HepG2 (cell line): ENCODE results near the gene MFSD6. TPM values are rescaled to one million over a fixed set of nuclear protein-coding genes. Genes with fewer than 3 reads are reported as not detected.

Experiments
- ATAC-seq: fragments of 200-7000 bp; cut with Tn5 transposase; 3 replicates; pipeline ENCODE4 v1.9.1; 2020; ENCODE audit warnings: mild to moderate bottlenecking, moderate library complexity
- BruUV-seq: library from RNA; stranded (reverse); fragments of 400-500 nt; replicated peaks from 2 replicates; lab custom pipeline; 2021; lab: Mats Ljungman, UMichigan
- CTCF ChIA-PET: fragments of 300-600 bp; formaldehyde crosslinking; extraction: SDS; loops from one replicate; lab custom pipeline; 2021; ENCODE audit warnings: low total read pairs, inconsistent platforms, low intra/inter-chr PET ratio; lab: Yijun Ruan, JAX
- POLR2A ChIA-PET: fragments of 350-600 bp; sonication (Branson Sonifier 250); formaldehyde crosslinking; loops from one replicate; lab custom pipeline; 2020; ENCODE audit warnings: antibody characterized with exemption, inconsistent platforms; lab: Yijun Ruan, JAX
- DNase-seq: peaks from one replicate; pipeline ENCODE4 v3.0.0-alpha.2; 2015; ENCODE audit warnings: low spot score
- FAIRE-seq: peaks from 3 replicates; lab custom pipeline; 2011; peaks lifted over from hg19 to GRCh38; lab: Jason Lieb, UNC
- H2AFZ ChIP-seq: one replicate; pipeline ENCODE4 v1.6.1; 2011; ENCODE audit warnings: low read length, inconsistent platforms
- H3K27ac ChIP-seq: fragments of 300-600 bp; 3 replicates; pipeline ENCODE4 v1.8.0; 2011; ENCODE audit warnings: mixed run types, mild to moderate bottlenecking, mixed read lengths, low read length, inconsistent platforms; ENCODE audit not compliant: insufficient read depth; ENCODE audit errors: extremely low read length
- H3K27me3 ChIP-seq, 2 experiments: fragments of 200-600 bp in 1 of 2; 2 replicates in 1 of 2; 3 replicates in 1 of 2; pipeline versions ENCODE4 v1.6.0 to v1.8.0; 2011; ENCODE audit warnings: low read length in 2 of 2, mild to moderate bottlenecking in 2 of 2, moderate library complexity in 2 of 2, inconsistent platforms in 1 of 2; ENCODE audit not compliant: insufficient read depth in 2 of 2, control insufficient read depth in 1 of 2
- H3K36me3 ChIP-seq, 2 experiments: fragments of 200-600 bp in 1 of 2; replicated peaks in 1 of 2; 2 replicates in 1 of 2; 3 replicates in 1 of 2; pipeline versions ENCODE4 v1.5.1 to v1.8.0; 2011; ENCODE audit warnings: low read length in 2 of 2, inconsistent platforms in 1 of 2; ENCODE audit not compliant: insufficient read depth in 2 of 2, control insufficient read depth in 1 of 2
- H3K4me1 ChIP-seq: 2 replicates; pipeline ENCODE4 v1.5.1; 2012; ENCODE audit warnings: low read length, inconsistent platforms; ENCODE audit not compliant: insufficient read depth
- H3K4me2 ChIP-seq: 2 replicates; pipeline ENCODE4 v1.6.0; 2011; ENCODE audit warnings: low read depth, low read length, inconsistent platforms
- H3K4me3 ChIP-seq, 3 experiments: fragments of 200-600 bp in 1 of 3; sonication (generic), shearing (Covaris generic) in 1 of 3; replicated peaks in 1 of 3; 2 replicates each; pipeline ENCODE4 v1.5.1; 2011 to 2016; ENCODE audit warnings: low read length in 3 of 3, inconsistent platforms in 2 of 3, low read depth in 2 of 3, mild to moderate bottlenecking in 2 of 3, control low read depth in 1 of 3, mixed read lengths in 1 of 3; ENCODE audit not compliant: insufficient read depth in 1 of 3
- H3K79me2 ChIP-seq: one replicate; pipeline ENCODE4 v1.6.1; 2011; ENCODE audit warnings: low read length, inconsistent platforms; ENCODE audit not compliant: insufficient read depth
- H3K9ac ChIP-seq: 2 replicates; pipeline ENCODE4 v1.6.0; 2011; ENCODE audit warnings: mild to moderate bottlenecking, low read depth, low read length, inconsistent platforms; ENCODE audit not compliant: insufficient read depth
- H3K9me3 ChIP-seq: 2 replicates; pipeline ENCODE4 v1.5.1; 2012; ENCODE audit warnings: mild to moderate bottlenecking, low read length
- H4K20me1 ChIP-seq: 2 replicates; pipeline ENCODE4 v1.6.0; 2011; ENCODE audit warnings: inconsistent platforms, mild to moderate bottlenecking, low read length, moderate library complexity; ENCODE audit not compliant: insufficient read depth
- CSRNP2 ChIP-seq: sonication (generic); formaldehyde crosslinking; conservative IDR thresholded peaks from 2 replicates; pipeline ENCODE4 v1.8.0; 2022; ENCODE audit warnings: low read depth, missing genetic modification reagents
- RCOR2 ChIP-seq: IDR thresholded peaks from 2 replicates; pipeline ENCODE4 v1.6.1; 2016; ENCODE audit warnings: missing biosample characterization, missing genetic modification reagents
- REST ChIP-seq, 2 experiments: IDR thresholded peaks; 2 replicates each; pipeline ENCODE4 v1.6.1; 2011 to 2012; ENCODE audit warnings: low read length in 2 of 2, borderline replicate concordance in 1 of 2, low read depth in 1 of 2, mild to moderate bottlenecking in 1 of 2, moderate library complexity in 1 of 2
- SOX13 ChIP-seq, 3 experiments: fragments of 450-650 bp in 1 of 3; sonication (generic) in 1 of 3; formaldehyde crosslinking in 1 of 3; IDR thresholded peaks in 2 of 3; conservative IDR thresholded peaks in 1 of 3; 2 replicates each; pipeline versions ENCODE4 v1.5.0 to v1.6.1; 2016 to 2020; ENCODE audit warnings: antibody characterized with exemption in 1 of 3, mild to moderate bottlenecking in 1 of 3, missing compliant biosample characterization in 1 of 3, missing genetic modification reagents in 1 of 3, moderate library complexity in 1 of 3
- ZNF782 ChIP-seq: sonication (generic); formaldehyde crosslinking; IDR thresholded peaks from 2 replicates; pipeline ENCODE4 v1.4.0; 2020; ENCODE audit warnings: missing genetic modification reagents, mild to moderate bottlenecking, borderline replicate concordance
- ZNF816 ChIP-seq: sonication (generic); formaldehyde crosslinking; IDR thresholded peaks from 2 replicates; pipeline ENCODE4 v1.8.0; 2022; ENCODE audit warnings: missing genetic modification reagents, mild to moderate bottlenecking, borderline replicate concordance
- WGBS: methylation state at CpG from one replicate; pipeline ENCODE4 v1.1.6; 2017; ENCODE audit warnings: low lambda C conversion rate; 5-methylcytosine and 5-hydroxymethylcytosine counted together
- in situ Hi-C: cut with HindIII; loops from 2 replicates; pipeline ENCODE4 v1.10.0; 2017; ENCODE audit warnings: low pct_unique_long_range_greater_than_20kb; ENCODE audit not compliant: extremely low pct_ligation_motif_present
- intact Hi-C: fragments of 100-400 bp; cut with micrococcal nuclease; formaldehyde crosslinking; loops from one replicate; pipeline ENCODE4 v1.10.0; 2022; ENCODE audit not compliant: unreplicated experiment
- polyA plus RNA-seq, 8 experiments: library from polyadenylated mRNA; depleted of rRNA in 3 of 8; stranded (reverse) in 7 of 8; unstranded in 1 of 8; fragments of >200 nt; fragmentation: Illumina TruSeq in 4 of 8; extraction: Trizol in 4 of 8; gene quantifications; 2 replicates each; pipeline versions ENCODE4 v1.2.1 to v1.2.3, GENCODE V29; 2011 to 2016; ENCODE audit warnings: low read depth in 4 of 8, missing spikeins in 1 of 8, mixed read lengths in 1 of 8; ENCODE audit not compliant: insufficient read depth in 1 of 8
- total RNA-seq, 5 experiments: library from RNA; depleted of rRNA; stranded (reverse); fragments of >200 nt; fragmentation: Illumina TruSeq; extraction: Trizol; gene quantifications; 2 replicates each; pipeline ENCODE4 v1.2.3, GENCODE V29; 2016; ENCODE audit warnings: low read depth in 1 of 5

MFSD6 gene
- total and polyA plus RNA-seq, 2 of the 13 experiments (the other 11 are each of a cell fraction or from before 2014, with no cell fraction given): 0.92 to 1.4 TPM

- Histone ChIP-seq H3K4me1 (no peaks in the 10 kb centered on the region), H3K27ac (no peak overlapping the region), H2AFZ (no peak overlapping the region), H3K9me3 (peaks cover 7% of the 10 kb centered on the region; the same call in 1 of the 2 replicates), H3K36me3 (no peaks in the 10 kb centered on the region), H3K79me2 (no peaks in the 10 kb centered on the region), H3K4me2 (no peak overlapping the region), H4K20me1 (no peaks in the 10 kb centered on the region), H3K27me3 (no peaks in the 10 kb centered on the region), H3K4me3 (no peak overlapping the region), H3K9ac (no peak overlapping the region)
- intact Hi-C loops: no loop called here
- BruUV-seq: no TSS peak
- ATAC-seq: no peak
- CTCF ChIA-PET: no interaction called here
- in situ Hi-C loops: no loop called here
- no peak for TF ChIP-seq RCOR2 (CRISPR knock-in tag)
- TF ChIP-seq ZNF816: no peak
- TF ChIP-seq SOX13 (IDR thresholded peaks at IDR 0.05): no peak
- no peak for TF ChIP-seq SOX13 (CRISPR knock-in tag; conservative IDR thresholded peaks at IDR 0.05 in 1 of 2, IDR thresholded peaks at IDR 0.05 in 1 of 2)
- no peak for TF ChIP-seq CSRNP2
- no peak for TF ChIP-seq ZNF782 (CRISPR knock-in tag)
- no peak for TF ChIP-seq REST (IDR thresholded peaks at IDR 0.05; ENCODE audit: borderline replicate concordance in 1 of 2, low read depth in 1 of 2, low read length in 2 of 2)
- no peak for DNase-seq
- FAIRE-seq: no peak
- POLR2A ChIA-PET: no interaction called here
- 92% methylated on average over 4 of the region's 4 CpGs for WGBS
Observed at GRCh38 chr2:190489475-190489874, 81.3 kb downstream of the MFSD6 start.
